Stimulated activated CD4-positive, alpha-beta T cell treated with anti-CD3 and anti-CD28 coated beads, Interleukin-2, amount 100 ng/mL, for 24 hours (primary cell): ENCODE results near the gene METTL8.

Experiments
- DNase-seq, 2 donors: peaks; one replicate each; pipeline ENCODE4 v3.0.0-alpha.2; 2020

METTL8 gene

GRCh38 chr2:171433763-171434012, at the start of gene METTL8:
Gene METTL8 (minus strand): TSS chr2:171433990. CDS start chr2:171392185, 41,805 bp downstream.
- DNase-seq = no peak

GRCh38 chr2:171482877-171483276, 49.1 kb upstream of the METTL8 start:
- DNase-seq = no peak

GRCh38 chr2:171482308-171482707, 48.5 kb upstream of the METTL8 start:
- no peak for DNase-seq

- no peak for DNase-seq
Measured at GRCh38 chr2:171480908-171481307, 47.1 kb upstream of the METTL8 start.

- no peak for DNase-seq
Measured at GRCh38 chr2:171479154-171479814, 45.5 kb upstream of the METTL8 start.

- no peak for DNase-seq
Measured at GRCh38 chr2:171478345-171478744, 44.6 kb upstream of the METTL8 start.

- no peak for DNase-seq
Measured at GRCh38 chr2:171475979-171476378, 42.2 kb upstream of the METTL8 start.

- DNase-seq = no peak
Measured at GRCh38 chr2:171470129-171470528, 36.3 kb upstream of the METTL8 start.

- DNase-seq = no peak
Measured at GRCh38 chr2:171469176-171469575, 35.4 kb upstream of the METTL8 start.

GRCh38 chr2:171460537-171460936, 26.7 kb upstream of the METTL8 start:
- no peak for DNase-seq

GRCh38 chr2:171459498-171459897, 25.7 kb upstream of the METTL8 start:
- no peak for DNase-seq

GRCh38 chr2:171452773-171453172, 19.0 kb upstream of the METTL8 start:
- no peak for DNase-seq

- DNase-seq = no peak
Measured at GRCh38 chr2:171451074-171451473, 17.3 kb upstream of the METTL8 start.

GRCh38 chr2:171447675-171448074, 13.9 kb upstream of the METTL8 start:
- DNase-seq = no peak

- DNase-seq = no peak
Measured at GRCh38 chr2:171441470-171441869, 7.7 kb upstream of the METTL8 start.

- DNase-seq = no peak
Measured at GRCh38 chr2:171436307-171436706, 2.5 kb upstream of the METTL8 start.

GRCh38 chr2:171434013-171434989, 511 bp upstream of the METTL8 start, which contains the start of gene DCAF17:
Gene DCAF17 (plus strand): TSS chr2:171434226. CDS start chr2:171434578, 352 bp downstream.
- DNase-seq = peak; percentile 93

GRCh38 chr2:171432969-171433762, 624 bp downstream of the METTL8 start:
- DNase-seq = peak; percentile 53 to 56

GRCh38 chr2:171432206-171432968, 1.4 kb downstream of the METTL8 start:
- DNase-seq = no peak

- DNase-seq = no peak
Measured at GRCh38 chr2:171431677-171432167, 2.1 kb downstream of the METTL8 start.

- no peak for DNase-seq
Measured at GRCh38 chr2:171430516-171431410, 3.0 kb downstream of the METTL8 start.
